Measurements from ENCODE around the gene STAT6.

The STAT6 gene

GRCh38 chr12:57145460-57146059 is 34.4 kb upstream of the STAT6 start:
- DNase-seq (ENCODE audit: low read depth), result no peak

DNA sequence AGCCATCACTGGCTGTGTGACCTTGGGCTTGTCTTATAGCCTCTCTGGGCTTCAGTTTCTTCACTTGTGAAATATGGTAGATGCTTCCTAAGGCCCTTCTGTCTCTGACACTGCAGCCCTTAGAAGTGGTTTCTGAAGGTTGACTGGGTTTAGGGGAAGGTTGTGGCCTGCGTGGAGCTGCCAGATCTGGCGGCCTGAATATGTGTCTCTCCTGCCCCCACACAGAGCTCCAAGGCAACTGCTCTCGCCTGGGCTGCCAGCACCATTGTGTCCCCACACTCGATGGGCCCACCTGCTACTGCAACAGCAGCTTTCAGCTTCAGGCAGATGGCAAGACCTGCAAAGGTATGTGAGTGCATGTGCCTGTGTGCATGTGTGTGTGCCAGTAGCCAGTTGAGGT is 32.3 kb upstream of the STAT6 start:
- no peak for DNase-seq (ENCODE audit: low read depth)

- no peak for DNase-seq (ENCODE audit: low read depth)
Observed at GRCh38 chr12:57142727-57143126, 31.6 kb upstream of the STAT6 start.

GRCh38 chr12:57142121-57142520 is 31.0 kb upstream of the STAT6 start:
- no peak for DNase-seq (ENCODE audit: low read depth)

GRCh38 chr12:57141249-57141648 is 30.1 kb upstream of the STAT6 start:
- no peak for DNase-seq (ENCODE audit: low read depth)

DNA sequence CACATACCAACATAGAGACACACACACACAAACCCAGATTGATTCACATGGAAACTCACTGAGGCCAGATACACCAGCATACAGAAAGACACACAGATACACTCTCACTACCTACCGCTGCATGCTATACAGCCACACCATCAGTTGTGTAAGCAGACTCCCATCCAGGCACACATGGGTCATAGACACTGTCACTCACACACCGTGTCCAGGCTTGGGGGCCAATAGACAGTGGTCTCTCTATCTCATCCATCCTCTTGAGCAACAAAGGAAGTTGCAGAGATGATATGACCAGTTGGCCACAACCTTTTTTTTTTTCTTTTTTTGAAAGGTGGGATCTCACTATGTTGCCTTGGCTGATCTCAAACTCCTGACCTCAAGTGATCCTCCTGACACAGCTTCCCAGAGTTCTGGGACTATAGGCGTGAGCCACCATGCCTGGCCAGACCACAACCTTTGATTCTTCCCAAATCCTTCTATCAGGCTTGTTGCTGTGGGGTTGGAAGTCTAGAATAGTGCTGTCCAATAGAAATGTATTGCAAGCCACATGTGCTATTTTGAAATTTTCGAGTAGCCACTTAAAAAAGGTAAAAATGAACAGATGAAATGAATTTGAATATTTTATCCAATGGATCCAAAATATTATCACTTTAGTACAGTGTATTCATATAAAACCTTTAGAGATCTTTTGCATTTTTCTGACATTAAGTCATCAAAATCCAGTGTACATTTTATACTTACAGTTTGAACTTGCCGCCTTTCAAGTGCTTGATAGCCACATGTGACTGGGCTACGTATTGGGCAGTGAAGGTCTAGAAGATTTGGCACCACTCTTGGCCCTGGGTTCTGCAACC is 28.9 kb upstream of the STAT6 start:
- DNase-seq (ENCODE audit: low read depth), result no peak

DNA sequence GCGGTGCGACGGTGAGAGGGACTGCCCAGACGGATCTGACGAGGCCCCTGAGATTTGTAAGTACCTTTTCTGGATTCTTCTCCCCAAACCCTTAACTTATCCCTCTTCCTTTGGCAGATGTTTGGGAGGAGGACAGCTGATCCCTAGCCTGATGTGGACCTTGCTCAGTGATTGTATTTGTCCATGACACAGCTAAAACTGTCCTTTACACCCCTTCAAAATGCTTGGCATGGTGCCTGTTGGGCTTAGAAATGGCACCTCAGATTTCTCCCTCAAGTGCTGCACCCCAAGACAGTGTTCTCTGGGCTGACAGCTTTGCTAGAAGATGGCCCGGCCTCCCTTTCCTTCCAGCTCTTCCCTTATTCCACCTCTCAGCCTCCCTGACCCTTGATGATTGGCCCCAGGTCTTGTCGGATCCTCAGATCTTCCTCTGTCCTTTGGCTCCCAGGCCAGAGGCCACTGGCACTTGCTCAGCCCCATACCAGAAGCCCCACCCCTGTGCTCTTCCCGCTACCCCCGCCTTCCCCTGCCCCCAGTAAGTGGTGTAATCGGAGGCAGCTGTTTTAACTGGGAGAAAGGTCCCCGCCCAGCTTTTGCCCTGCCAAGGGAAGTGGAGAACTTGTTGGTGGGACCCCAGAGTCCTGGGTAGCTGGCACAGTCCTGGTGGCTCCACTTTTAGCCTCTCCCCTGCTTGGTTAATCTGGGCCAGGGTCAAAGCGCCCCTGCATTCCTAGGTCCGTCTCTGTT is 27.5 kb upstream of the STAT6 start:
- no peak for DNase-seq (ENCODE audit: low read depth)

DNA sequence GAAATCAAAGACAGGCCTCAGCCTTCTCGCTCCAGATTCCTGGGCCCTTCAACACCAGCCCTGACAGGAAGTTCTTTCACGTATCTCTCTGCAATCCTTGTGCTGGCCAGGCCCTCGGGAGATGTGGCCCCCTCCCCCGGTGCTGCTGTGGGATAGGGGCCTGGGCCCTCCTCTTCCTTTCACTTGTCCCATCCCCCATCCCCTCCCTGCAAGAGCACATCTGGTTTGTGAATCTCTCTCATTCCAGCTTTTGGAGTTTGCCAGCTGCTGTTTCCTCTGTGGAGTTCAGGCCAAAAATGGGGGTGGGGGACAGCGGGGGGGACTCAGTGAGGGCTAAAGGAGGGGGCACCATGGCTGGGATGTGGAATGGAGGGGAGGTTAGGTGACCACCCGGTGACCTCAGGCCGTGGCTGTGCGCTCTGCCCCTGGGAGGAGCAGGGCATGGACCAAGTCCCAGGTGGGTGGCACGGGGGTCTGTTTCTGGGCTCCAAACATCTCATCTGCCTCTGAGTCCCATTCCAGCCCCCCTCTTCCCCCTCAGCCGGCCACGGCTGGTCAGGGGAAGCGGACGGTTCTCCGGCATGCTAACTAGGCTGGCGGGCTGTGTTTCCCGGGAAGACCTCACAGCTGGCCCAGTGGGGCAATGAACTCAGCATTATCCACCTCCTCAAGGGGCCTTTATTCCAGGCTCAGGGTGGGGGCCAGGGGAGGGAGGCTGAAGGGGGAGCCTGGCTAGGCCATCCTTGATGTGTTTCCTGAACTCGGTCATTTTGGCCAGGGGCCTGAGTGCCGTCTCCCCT is 24.6 kb upstream of the STAT6 start:
- no peak for DNase-seq (ENCODE audit: low read depth)

DNA sequence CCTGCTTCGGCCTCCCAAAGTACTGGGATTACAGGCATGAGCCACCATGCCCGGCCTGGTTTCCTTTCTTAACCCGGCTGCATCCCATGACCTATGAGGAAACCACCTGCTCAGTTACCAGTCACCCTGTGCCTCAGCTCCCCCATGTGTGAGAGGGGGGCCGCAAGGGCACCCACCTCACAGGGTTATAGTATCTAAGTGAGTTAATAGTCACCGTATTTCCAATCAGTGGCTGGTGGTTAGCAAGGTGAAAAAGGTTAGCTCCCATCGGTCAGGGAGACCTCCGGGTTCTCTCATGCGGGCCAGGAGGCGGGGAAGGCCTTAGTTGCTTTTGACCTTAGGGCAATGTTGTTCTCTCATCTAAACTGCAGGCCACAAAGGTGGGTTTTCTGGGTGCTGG is 23.8 kb upstream of the STAT6 start:
- DNase-seq (ENCODE audit: low read depth), result no peak

DNA sequence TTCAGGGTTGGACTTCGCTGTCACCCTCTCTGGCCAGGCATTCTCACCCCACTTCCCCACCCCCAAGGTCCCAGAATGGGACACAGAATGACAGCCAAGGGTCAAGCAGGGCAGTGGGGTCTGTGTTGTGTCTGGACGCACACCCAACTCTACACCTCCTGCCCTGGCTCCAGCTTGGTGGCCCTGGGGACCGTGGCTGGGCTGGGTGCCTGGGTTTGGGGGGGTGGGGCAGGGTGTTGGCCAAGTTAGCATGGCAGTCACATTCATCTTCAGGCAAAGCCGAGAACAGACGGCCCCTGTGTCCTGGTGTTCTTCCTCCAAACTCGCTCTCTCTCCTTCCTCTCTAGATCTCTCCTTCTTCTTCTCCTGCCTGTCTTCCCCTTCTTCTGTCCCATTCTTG is 22.8 kb upstream of the STAT6 start:
- no peak for DNase-seq (ENCODE audit: low read depth)

DNA sequence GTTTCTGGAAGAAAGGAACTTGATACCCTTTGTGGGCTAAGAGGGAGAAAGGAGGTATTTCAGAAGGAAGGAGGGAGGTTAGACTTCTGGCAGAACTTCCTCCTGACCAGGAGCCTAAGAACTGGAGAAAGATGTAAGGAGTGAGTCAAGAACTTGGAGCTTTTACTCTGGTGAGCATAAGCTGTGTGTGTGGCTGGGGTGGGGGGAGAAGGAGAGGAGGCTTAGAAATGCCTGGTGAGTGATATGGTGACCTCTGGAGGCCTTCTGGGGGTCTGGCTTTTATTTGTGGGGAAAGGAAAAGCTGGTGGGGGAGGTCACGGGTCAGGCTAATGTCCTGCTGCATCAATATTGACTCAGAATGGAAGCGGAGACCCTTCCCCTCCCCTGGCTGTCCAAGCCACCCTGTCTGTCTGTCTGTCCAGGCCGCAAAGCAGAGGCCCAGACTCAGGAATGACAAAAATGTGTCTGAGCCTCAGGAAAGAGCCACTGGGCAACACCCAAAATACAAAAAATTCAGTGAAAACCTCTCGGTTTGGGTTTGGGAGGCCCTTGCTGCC is 21.9 kb upstream of the STAT6 start:
- DNase-seq (ENCODE audit: low read depth), result no peak

- no peak for DNase-seq (ENCODE audit: low read depth)
Observed at GRCh38 chr12:57131896-57132744, 21.0 kb upstream of the STAT6 start.

GRCh38 chr12:57130941-57131340 is 19.8 kb upstream of the STAT6 start:
- no peak for DNase-seq (ENCODE audit: low read depth)

DNA sequence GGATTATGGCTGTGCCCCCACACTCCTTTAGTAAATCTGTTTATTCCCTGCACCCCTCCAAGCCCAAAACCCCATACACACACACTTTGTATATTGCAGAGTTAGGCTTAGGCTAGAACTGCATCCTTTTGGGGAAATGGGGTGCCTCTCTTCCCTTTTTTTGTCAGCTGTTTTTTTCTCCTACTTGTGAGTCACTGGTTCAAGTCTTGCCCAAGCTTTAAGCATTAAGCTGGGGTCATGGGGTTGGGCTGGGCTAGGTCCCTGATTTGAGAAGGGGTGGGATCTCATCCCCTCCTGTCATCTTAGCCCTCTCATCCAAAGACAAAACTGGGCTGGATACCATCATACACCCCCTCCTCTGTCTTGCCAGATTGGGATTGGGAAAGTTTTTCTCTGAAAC is 18.7 kb upstream of the STAT6 start:
- DNase-seq (ENCODE audit: low read depth), result no peak

DNA sequence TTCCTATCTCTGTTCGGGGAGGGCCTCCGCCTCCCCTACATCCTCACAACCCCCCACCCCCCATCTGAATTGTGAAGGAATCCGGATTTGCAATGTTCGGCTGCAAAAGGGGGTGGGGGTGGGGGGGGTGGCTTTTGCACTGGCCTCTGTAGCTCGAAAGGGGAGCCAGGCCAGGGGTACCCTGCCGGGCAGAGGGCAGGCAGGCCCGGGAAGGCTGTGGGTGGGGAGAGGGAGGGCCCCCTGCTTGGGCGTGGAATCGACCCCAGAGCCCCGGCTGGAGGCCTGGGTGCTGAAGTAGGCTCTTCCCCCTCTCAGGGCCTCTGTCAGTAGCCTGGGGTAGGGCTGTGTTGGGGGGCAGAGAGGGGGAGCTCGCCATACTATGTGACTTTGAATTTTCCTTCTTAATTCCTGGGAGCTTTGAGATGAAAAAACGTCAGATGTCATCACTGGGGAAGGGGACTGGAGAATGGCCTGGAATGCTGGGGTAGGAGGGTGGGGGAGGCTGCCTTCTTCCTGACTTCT is 18.2 kb upstream of the STAT6 start:
- DNase-seq (ENCODE audit: low read depth), result no peak

GRCh38 chr12:57128519-57129247 is 17.5 kb upstream of the STAT6 start:
- DNase-seq (ENCODE audit: low read depth), result no peak

DNA sequence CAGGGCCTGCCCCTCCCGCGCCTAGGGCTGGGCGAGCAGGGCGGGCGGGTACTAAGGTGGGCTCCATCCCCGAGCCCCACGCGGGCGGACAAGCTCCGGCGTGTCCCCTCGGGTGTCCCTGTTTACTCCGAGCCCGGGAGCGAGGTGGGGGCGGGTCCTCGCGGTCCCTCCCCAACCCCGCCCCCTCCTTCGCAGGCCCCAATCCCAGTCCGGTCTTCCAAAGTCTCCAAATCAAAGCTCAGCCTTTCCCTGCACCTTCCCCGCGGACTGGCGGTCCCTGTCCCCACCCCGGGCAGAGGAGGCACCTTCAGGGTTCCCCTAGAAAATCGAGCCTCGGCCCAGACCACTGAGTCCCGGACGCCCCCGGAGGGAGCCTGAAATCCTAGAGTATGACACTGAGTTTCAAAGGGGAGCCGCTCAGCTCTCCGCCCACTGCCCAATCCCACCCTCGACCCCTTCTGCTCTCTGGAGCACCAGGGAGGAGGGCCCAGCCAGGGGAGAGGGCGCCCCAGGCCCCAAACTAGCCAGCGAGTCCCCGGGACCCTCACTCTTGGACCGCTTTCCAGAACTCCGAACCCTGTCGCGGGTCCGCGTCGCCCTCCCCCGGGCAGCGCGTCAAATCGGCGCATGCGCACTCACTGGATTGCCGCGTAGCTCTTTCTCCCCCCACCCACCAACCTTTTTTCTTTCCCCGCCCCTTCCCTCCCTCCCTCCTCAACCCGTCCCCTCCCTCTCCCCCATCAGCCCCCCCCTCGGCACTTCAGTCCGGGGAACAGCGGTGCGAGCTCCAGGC is 16.8 kb upstream of the STAT6 start, which contains the start of gene LRP1:
LRP1 (plus strand) TSS at position 758 of the 793 bp plus-strand sequence. CDS start 482 bp downstream, outside the sequence.
- no peak for DNase-seq (ENCODE audit: low read depth)

GRCh38 chr12:57127101-57127725 is 16.1 kb upstream of the STAT6 start:
- no peak for DNase-seq (ENCODE audit: low read depth)

DNA sequence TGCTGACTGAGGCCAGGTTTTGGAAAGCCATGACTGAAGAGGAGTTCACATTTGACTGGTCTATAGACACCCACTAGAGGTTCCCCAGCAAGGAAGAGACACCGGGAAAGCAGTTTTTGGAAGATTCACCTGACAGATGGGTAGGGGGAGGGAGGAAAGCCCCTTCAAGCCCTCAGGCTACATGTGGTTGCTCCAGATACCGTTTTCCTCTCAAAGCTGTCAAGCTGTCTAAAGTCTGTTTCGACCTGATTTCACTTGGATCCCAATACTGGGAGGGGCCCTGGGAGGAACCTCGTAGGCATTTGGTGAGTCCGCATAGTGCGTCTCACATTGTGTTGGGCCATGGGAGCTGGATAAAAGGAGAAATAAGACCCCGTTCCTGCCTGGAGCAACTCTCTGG is 15.4 kb upstream of the STAT6 start:
- DNase-seq (ENCODE audit: low read depth), result no peak

Measured in non-pigmented ciliary epithelial cell (primary cell).